ENCODE measurements around the gene TTC23L. TPM values are rescaled to one million over a fixed set of nuclear protein-coding genes. Genes with fewer than 3 reads are reported as not detected.

TTC23L gene, protein sequence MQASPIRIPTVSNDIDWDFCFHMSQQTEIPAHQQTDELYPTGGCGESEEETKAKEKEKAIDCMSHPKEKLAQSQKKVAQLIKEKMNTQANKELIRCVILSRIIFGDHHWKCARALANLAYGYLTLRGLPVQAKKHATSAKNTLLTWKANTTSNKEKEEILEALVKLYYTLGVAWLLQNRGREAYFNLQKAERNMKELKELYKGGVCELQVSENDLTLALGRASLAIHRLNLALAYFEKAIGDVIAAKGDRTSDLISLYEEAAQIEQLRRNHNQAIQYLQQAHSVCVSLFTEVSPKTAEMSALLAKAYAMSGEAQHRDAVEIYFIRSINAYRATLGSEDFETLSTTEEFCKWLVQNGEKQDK
- 1 to 10 TPM in 1 of 5 donors, under 1 TPM in 1, not detected in 3; 0.89 to 1.5 TPM for total RNA-seq
- under 1 TPM in 1 of 3 donors, not detected in 2; 0.15 TPM for polyA plus RNA-seq
- long read RNA-seq, donor 1 = 0 reads
- long read RNA-seq, donor 2 = 0 reads
- long read RNA-seq, donor 3 = 0 reads
- long read RNA-seq, donor 4 = 0 reads
- long read RNA-seq, donor 5 = 0 reads
- long read RNA-seq, donor 6, partial matches to known transcripts = 32 of 32 reads
- long read RNA-seq, donor 6, other reads (novel, unspliced or antisense) = 0 of 32 reads
- long read RNA-seq, donor 7, partial matches to known transcripts = 6 of 6 reads
- long read RNA-seq, donor 7, other reads (novel, unspliced or antisense) = 0 of 6 reads
- long read RNA-seq, donor 8 = 0 reads
- long read RNA-seq, donor 9 = 0 reads
- long read RNA-seq, donor 10 = 0 reads

DNA sequence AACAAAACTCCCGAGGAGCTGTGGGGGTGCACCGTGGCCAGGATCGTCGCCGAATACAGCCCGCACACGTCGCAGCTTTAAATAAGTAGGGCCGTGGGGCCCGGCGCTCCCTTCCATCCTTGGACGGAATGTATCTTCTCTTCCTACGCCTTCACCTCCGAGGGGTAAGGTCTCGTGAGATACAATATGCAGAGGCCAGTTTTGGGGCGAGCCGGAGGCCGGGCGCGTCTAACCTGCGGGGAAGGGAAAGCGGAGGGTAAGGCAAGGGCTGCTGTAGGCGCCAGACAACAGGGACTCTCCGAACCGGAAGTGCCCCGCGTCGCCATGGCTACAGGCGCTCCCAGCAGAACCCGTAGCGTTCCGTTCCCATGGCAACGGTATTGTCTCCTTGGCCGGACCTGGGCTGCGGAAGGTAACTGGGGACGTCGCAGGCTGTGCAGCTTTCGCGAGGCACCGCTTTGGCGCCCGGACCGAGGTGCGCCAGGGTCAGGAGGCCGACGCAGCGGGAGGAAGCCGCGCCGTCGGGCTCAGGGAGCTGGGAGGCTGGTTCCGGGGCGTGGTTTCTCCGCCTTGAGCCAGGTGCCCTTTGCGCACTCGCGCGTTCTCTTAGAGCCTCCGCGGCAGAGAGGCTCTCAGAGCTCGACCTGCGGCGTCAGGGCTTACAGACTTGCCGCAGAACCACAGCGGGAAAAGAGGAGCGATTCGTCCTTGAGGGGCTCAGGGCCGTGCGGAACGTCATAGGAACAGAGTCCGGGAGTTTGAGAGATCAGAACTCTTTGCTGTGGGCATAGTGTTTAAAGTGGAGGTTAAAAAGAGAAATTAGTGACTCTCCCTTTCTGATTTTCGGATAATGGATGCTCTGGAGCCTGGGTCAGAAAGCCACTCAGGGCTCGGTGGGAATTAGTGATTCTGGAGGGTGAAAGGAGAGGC is at the start of gene TTC23L:
TTC23L (plus strand) TSS at position 380 of the 930 bp plus-strand sequence. CDS start 1,508 bp downstream, outside the sequence.
- peak; percentile 91 to 96 for DNase-seq
- Histone ChIP-seq H3K36me3 (no peaks in the 10 kb centered on the region), H3K9me3 (no peaks in the 10 kb centered on the region), H3K27me3 (no peaks in the 10 kb centered on the region), H3K27ac (peak within 1 kb of the TSS; percentile 64 to 83 (median 76)), H3K4me3 (peak within 1 kb of the TSS; percentile 63 to 80 (median 71)), H3K4me1 (peaks cover 0 to 13% (median 9%) of the 10 kb centered on the region in 4 donors)
- intact Hi-C loops (cut with DNase I; ENCODE audit: low total_unique reads) = loop anchor here (10.0 kb wide), 1 partner anchor 344 kb away; no protein-coding TSS in a partner anchor
- peak in 1 of 4 donors; percentile 66 for TF ChIP-seq POLR2A (IDR thresholded peaks at IDR 0.05)
- TF ChIP-seq, protein P1, sequence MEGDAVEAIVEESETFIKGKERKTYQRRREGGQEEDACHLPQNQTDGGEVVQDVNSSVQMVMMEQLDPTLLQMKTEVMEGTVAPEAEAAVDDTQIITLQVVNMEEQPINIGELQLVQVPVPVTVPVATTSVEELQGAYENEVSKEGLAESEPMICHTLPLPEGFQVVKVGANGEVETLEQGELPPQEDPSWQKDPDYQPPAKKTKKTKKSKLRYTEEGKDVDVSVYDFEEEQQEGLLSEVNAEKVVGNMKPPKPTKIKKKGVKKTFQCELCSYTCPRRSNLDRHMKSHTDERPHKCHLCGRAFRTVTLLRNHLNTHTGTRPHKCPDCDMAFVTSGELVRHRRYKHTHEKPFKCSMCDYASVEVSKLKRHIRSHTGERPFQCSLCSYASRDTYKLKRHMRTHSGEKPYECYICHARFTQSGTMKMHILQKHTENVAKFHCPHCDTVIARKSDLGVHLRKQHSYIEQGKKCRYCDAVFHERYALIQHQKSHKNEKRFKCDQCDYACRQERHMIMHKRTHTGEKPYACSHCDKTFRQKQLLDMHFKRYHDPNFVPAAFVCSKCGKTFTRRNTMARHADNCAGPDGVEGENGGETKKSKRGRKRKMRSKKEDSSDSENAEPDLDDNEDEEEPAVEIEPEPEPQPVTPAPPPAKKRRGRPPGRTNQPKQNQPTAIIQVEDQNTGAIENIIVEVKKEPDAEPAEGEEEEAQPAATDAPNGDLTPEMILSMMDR (IDR thresholded peaks at IDR 0.05) = no peak
- TF ChIP-seq POLR2AphosphoS5 (IDR thresholded peaks at IDR 0.05) = peak in 2 of 3 donors; percentile 71 to 80
- 1 to 2% (median 1%) methylated on average over 46 to 73 of the region's 73 CpGs for WGBS, 5 donors

DNA sequence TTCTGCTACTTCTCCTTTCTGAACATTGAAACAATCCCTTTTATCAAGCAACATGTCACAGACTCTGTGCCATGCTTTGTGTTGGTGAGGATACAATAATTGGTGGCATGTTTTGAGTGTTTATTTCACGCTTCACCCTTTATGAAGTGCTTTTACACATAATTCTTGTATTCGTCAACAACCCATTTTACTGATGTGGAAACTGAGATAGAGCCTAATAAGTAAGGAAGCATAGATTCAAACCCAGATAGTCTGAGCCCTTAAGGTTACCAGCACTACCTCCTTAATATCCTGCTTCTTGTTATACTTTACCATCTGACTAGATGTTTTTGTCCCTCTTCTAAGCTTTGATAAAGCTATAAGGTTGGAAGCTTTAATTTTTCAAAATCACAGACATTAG is 49.3 kb upstream of the TTC23L start:
- no peak overlapping the region for H3K27ac ChIP-seq
- peaks cover 0 to 8% (median 0%) of the 10 kb centered on the region in 4 donors for H3K4me1 ChIP-seq
- WGBS, 5 donors = 84 to 96% (median 94%) methylated on average over 2 of the region's 2 CpGs
- intact Hi-C loops (cut with DNase I; ENCODE audit: low total_unique reads) = no loop called here
- TF ChIP-seq, protein P1 (IDR thresholded peaks at IDR 0.05) = no peak
- no peak for TF ChIP-seq EP300 (IDR thresholded peaks at IDR 0.05)
- no peak for TF ChIP-seq POLR2AphosphoS5 (IDR thresholded peaks at IDR 0.05)
- TF ChIP-seq POLR2A (IDR thresholded peaks at IDR 0.05) = no peak
- H3K9me3 ChIP-seq = peaks cover 0 to 12% (median 6%) of the 10 kb centered on the region in 4 donors
- no peaks in the 10 kb centered on the region for H3K27me3 ChIP-seq
- no peak overlapping the region for H3K4me3 ChIP-seq
- H3K36me3 ChIP-seq = no peaks in the 10 kb centered on the region
- DNase-seq = no peak

DNA sequence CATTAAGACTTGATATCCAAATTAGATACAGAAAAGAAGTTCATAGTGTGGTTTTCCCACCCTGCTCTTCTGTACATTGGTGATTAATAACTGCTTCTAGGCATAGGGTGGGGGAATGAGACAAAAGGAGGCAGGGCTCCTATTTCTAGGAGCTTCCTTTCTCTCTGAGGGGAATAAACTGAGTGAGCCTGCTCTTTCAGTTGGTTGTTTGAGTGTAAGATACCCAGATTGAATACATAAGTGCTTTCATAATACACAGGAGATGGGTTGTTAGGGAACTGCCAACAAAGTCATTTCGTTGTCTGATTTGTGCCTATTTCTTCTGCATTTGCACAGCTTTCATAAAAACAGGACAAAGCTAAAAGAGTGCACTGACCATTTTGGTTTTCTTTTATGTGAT is 48.9 kb upstream of the TTC23L start:
- Histone ChIP-seq H3K27me3 (no peaks in the 10 kb centered on the region), H3K4me1 (peaks cover 0 to 8% (median 0%) of the 10 kb centered on the region in 4 donors), H3K4me3 (no peak overlapping the region), H3K36me3 (no peaks in the 10 kb centered on the region), H3K27ac (no peak overlapping the region), H3K9me3 (peaks cover 0 to 12% (median 6%) of the 10 kb centered on the region in 4 donors)
- intact Hi-C loops (cut with DNase I; ENCODE audit: low total_unique reads) = no loop called here
- no peak for TF ChIP-seq EP300 (IDR thresholded peaks at IDR 0.05)
- TF ChIP-seq, protein P1 (IDR thresholded peaks at IDR 0.05) = no peak
- TF ChIP-seq POLR2AphosphoS5 (IDR thresholded peaks at IDR 0.05) = no peak
- TF ChIP-seq POLR2A (IDR thresholded peaks at IDR 0.05) = no peak
- DNase-seq = no peak
- 57 to 79% (median 63%) methylated on average over 1 of the region's 1 CpG for WGBS, 5 donors
